Activated CD4-positive, CD25-positive, alpha-beta regulatory T cell treated with anti-CD3 and anti-CD28 coated beads, Interleukin-2, amount 50 U/mL, for 24 hours (primary cell): Measurements from ENCODE around the gene FBXL17.
A peak's percentile ranks its signal among the peaks of the same experiment; 100 is the strongest.

Experiments
- ATAC-seq, 2 donors: fragments of 150-1000 bp; cut with Tn5 transposase; one replicate each; pipeline ENCODE4 v1.10.0; 2021; ENCODE audit warnings: mild to moderate bottlenecking in 1 of 2, moderate library complexity in 1 of 2

FBXL17 gene

GRCh38 chr5:108079753-108080152, 302.1 kb downstream of the FBXL17 start:
- ATAC-seq = no peak

GRCh38 chr5:108078882-108079281, 303.0 kb downstream of the FBXL17 start:
- no peak for ATAC-seq

- ATAC-seq = no peak
Observed at GRCh38 chr5:108078345-108078744, 303.6 kb downstream of the FBXL17 start.

- ATAC-seq = no peak
Observed at GRCh38 chr5:108074626-108075025, 307.3 kb downstream of the FBXL17 start.

GRCh38 chr5:108064302-108064701, 317.6 kb downstream of the FBXL17 start:
- ATAC-seq = no peak

GRCh38 chr5:108061941-108062340, 320.0 kb downstream of the FBXL17 start:
- no peak for ATAC-seq

- no peak for ATAC-seq
Observed at GRCh38 chr5:108060340-108060739, 321.6 kb downstream of the FBXL17 start.

- no peak for ATAC-seq
Observed at GRCh38 chr5:108059334-108059733, 322.6 kb downstream of the FBXL17 start.

- ATAC-seq = no peak
Observed at GRCh38 chr5:108054349-108054748, 327.5 kb downstream of the FBXL17 start.

GRCh38 chr5:108046955-108047670, 334.8 kb downstream of the FBXL17 start:
- no peak for ATAC-seq

- ATAC-seq = no peak
Observed at GRCh38 chr5:108036482-108036881, 345.4 kb downstream of the FBXL17 start.

GRCh38 chr5:108028883-108029282, 353.0 kb downstream of the FBXL17 start:
- no peak for ATAC-seq

- no peak for ATAC-seq
Observed at GRCh38 chr5:108028412-108028811, 353.5 kb downstream of the FBXL17 start.

GRCh38 chr5:108025957-108026356, 355.9 kb downstream of the FBXL17 start:
- no peak for ATAC-seq

GRCh38 chr5:108024986-108025385, 356.9 kb downstream of the FBXL17 start:
- no peak for ATAC-seq

GRCh38 chr5:108016101-108016500, 365.8 kb downstream of the FBXL17 start:
- no peak for ATAC-seq

GRCh38 chr5:108006791-108007190, 375.1 kb downstream of the FBXL17 start:
- ATAC-seq = no peak

- ATAC-seq = peak; percentile 66 to 76
Observed at GRCh38 chr5:108003178-108003577, 378.7 kb downstream of the FBXL17 start.

GRCh38 chr5:108001222-108001621, 380.7 kb downstream of the FBXL17 start:
- no peak for ATAC-seq

GRCh38 chr5:107997338-107997980, 384.4 kb downstream of the FBXL17 start:
- ATAC-seq = no peak

GRCh38 chr5:107993341-107993740, 388.6 kb downstream of the FBXL17 start:
- ATAC-seq = no peak

GRCh38 chr5:107990881-107991810, 390.8 kb downstream of the FBXL17 start:
- no peak for ATAC-seq

- no peak for ATAC-seq
Observed at GRCh38 chr5:107985144-107985543, 396.8 kb downstream of the FBXL17 start.
